Measurements from ENCODE around the gene TMC2.

Gene TMC2

DNA sequence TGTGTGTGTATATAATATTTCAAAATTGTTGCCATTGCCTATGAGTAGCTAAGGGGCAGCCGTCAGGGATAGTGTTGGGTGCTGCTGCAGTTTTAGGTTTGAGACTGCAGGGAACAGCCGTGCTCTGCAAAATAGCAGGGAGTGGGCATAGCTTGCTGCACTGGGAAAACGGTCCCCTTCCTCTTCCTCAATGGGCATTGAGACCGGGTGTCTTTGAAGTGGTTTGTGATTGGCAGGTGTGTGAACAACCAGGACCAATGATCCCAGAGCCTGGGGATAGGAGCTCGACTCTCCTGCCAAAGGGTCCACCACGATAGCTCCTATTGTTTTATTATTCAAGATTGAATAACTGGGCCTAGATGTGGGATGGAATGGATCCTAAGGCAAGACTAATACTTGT is 151.1 kb downstream of the TMC2 start:
- no peak overlapping the region for H3K4me3 ChIP-seq (ENCODE audit: low read length)
- TF ChIP-seq, protein P1, sequence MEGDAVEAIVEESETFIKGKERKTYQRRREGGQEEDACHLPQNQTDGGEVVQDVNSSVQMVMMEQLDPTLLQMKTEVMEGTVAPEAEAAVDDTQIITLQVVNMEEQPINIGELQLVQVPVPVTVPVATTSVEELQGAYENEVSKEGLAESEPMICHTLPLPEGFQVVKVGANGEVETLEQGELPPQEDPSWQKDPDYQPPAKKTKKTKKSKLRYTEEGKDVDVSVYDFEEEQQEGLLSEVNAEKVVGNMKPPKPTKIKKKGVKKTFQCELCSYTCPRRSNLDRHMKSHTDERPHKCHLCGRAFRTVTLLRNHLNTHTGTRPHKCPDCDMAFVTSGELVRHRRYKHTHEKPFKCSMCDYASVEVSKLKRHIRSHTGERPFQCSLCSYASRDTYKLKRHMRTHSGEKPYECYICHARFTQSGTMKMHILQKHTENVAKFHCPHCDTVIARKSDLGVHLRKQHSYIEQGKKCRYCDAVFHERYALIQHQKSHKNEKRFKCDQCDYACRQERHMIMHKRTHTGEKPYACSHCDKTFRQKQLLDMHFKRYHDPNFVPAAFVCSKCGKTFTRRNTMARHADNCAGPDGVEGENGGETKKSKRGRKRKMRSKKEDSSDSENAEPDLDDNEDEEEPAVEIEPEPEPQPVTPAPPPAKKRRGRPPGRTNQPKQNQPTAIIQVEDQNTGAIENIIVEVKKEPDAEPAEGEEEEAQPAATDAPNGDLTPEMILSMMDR (IDR thresholded peaks at IDR 0.05; ENCODE audit: insufficient read depth, low read depth, low read length, missing control alignments) = no peak

DNA sequence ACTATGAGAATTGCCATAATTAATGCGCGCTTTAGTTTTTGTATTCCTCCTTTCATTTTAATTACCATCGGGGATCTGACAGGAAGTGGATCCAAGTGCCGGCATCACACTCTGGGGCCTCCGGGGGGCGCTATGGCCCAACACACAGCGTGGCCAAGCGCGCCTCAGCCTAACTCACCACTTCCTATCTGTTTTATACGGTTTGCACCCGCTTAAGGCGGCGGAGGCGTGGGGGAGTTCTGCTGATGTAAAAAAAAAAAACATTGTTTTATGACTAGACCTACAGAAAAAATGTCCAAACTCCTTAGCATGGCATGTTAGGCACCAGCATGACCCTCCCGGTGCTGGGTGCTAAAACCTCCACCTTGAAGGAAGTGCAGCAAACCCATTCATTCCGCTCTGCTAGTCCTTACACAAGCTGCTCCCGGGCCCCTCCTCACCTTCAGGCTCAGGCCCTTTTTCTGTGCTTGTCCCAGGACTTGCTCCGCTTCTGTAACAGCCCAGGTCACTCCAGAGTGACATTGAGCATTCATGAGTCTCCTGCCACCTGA is 151.7 kb downstream of the TMC2 start:
- H3K4me3 ChIP-seq (ENCODE audit: low read length) = no peak overlapping the region
- TF ChIP-seq, protein P1 (IDR thresholded peaks at IDR 0.05; ENCODE audit: insufficient read depth, low read depth, low read length, missing control alignments) = peak; percentile 56
- DNase-seq (ENCODE audit: low read depth) = peak; percentile 48

More for the DNA sequence above, 151.1 kb downstream of the TMC2 start:
- no peak for DNase-seq (ENCODE audit: low read depth)

DNA sequence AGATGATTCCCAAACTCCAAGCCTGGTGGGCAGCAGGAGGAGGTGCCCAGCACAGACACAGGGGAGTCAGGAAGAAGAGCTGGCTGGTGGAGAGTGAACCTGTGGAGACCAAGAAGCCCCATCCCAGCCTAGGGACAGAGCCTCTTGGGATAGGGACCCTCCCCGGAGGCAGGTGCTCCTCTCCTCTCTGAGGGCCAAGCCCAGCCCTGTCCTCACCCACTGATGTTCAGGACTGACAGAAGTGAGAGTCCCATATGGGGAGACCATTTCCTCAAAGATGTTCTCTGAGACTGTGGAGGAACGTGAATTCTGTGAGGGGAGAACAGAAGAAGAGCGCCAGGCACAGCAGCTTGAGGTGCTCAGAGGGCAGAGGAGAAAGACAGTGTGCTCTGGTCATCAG is 153.8 kb downstream of the TMC2 start:
- no peak overlapping the region for H3K4me3 ChIP-seq (ENCODE audit: low read length)
- TF ChIP-seq, protein P1 (IDR thresholded peaks at IDR 0.05; ENCODE audit: insufficient read depth, low read depth, low read length, missing control alignments) = no peak
- no peak for DNase-seq (ENCODE audit: low read depth)

DNA sequence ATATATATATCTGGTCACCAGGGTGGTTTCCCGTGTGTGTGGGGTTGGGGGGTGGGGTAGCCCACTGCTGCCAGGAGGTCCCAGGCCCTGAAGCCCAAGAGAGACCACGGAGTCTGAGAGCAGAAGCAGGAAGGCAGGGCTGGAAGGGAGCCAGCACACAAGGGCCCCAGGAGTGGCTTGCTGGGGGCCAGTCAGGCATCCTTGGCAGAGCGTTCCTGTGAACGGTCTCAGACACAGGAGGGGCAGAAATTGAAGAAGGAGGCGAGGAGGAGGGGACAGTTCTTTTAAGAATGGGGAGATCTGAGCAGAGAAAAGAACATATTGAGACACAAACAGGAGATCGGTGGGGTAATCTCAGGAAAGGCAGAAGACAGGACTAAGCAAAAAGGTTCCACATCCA is 154.3 kb downstream of the TMC2 start:
- TF ChIP-seq, protein P1 (IDR thresholded peaks at IDR 0.05; ENCODE audit: insufficient read depth, low read depth, low read length, missing control alignments) = no peak
- no peak overlapping the region for H3K4me3 ChIP-seq (ENCODE audit: low read length)
- no peak for DNase-seq (ENCODE audit: low read depth)

DNA sequence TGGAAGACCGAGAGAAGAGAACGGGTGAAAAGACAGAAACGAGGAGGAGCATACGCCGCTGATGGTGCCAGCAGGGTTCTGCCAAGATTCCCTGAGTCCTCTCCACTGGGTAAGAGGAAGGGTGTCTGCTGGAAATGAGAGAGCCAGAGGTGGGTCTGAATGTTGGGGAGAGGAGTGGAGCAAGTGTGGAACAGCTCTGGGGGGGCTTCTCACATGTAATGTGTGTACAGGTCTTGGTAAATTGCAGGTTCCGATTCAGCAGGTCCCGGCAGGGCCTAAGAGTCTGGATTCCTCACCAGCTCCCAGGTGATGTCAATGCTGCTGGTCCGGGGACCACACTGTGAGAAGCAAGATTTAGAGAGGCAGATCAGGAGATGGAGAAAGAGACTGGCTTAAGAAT is 154.8 kb downstream of the TMC2 start:
- no peak overlapping the region for H3K4me3 ChIP-seq (ENCODE audit: low read length)
- no peak for DNase-seq (ENCODE audit: low read depth)
- TF ChIP-seq, protein P1 (IDR thresholded peaks at IDR 0.05; ENCODE audit: insufficient read depth, low read depth, low read length, missing control alignments) = no peak

Measured in epithelial cell of esophagus (primary cell).